Thymus (tissue), 11 donors: ENCODE results near the gene RPUSD4. TPM values are rescaled to one million over a fixed set of nuclear protein-coding genes. Genes with fewer than 3 reads are reported as not detected.

Experiments used
- DNase-seq, 9 donors: peaks; one replicate each; pipeline ENCODE4 v3.0.0-alpha.2; 2013; ENCODE audit warnings: low spot score in 9 of 9, low read depth in 6 of 9, missing footprints in 1 of 9
- H3K27ac ChIP-seq, 2 donors: one replicate each; pipeline ENCODE4 v1.5.1; 2013; ENCODE audit warnings: control low read depth in 1 of 2, low read depth in 1 of 2, low read length in 1 of 2, mild to moderate bottlenecking in 1 of 2, moderate library complexity in 1 of 2
- H3K27me3 ChIP-seq, 2 donors: one replicate each; pipeline ENCODE4 v1.5.1; 2013; ENCODE audit warnings: low read length in 1 of 2; ENCODE audit not compliant: control insufficient read depth in 2 of 2, insufficient read depth in 1 of 2
- H3K36me3 ChIP-seq, 2 donors: one replicate each; pipeline ENCODE4 v1.5.1; 2013; ENCODE audit warnings: low read length in 1 of 2, mild to moderate bottlenecking in 1 of 2, moderate library complexity in 1 of 2; ENCODE audit not compliant: control insufficient read depth in 2 of 2, insufficient read depth in 2 of 2
- H3K4me1 ChIP-seq, 2 donors: one replicate each; pipeline ENCODE4 v1.5.1; 2013; ENCODE audit warnings: low read length in 2 of 2; ENCODE audit not compliant: control insufficient read depth in 2 of 2, insufficient read depth in 2 of 2
- H3K4me3 ChIP-seq, 2 donors: one replicate each; pipeline ENCODE4 v1.5.1; 2013; ENCODE audit warnings: low read length in 2 of 2, control low read depth in 1 of 2, mild to moderate bottlenecking in 1 of 2
- H3K9me3 ChIP-seq, 2 donors: one replicate each; pipeline ENCODE4 v1.5.1; 2013; ENCODE audit warnings: low read length in 1 of 2, mild to moderate bottlenecking in 1 of 2; ENCODE audit not compliant: control insufficient read depth in 2 of 2, insufficient read depth in 1 of 2
- WGBS: extraction: QIAGEN DNeasy Blood & Tissue Kit; methylation state at CpG from one replicate; pipeline ENCODE4 v1.1.7; 2013; 5-methylcytosine and 5-hydroxymethylcytosine counted together
- polyA plus RNA-seq: library from polyadenylated mRNA; stranded (reverse); fragments of 200-250 nt; gene quantifications from one replicate; pipeline ENCODE4 v1.2.3, GENCODE V29; 2013
- total RNA-seq: library from RNA; stranded (reverse); fragments of 120-200 nt; gene quantifications from one replicate; pipeline ENCODE4 v1.2.4, GENCODE V29; 2013
- donor health status: healthy.

The RPUSD4 gene
- total and polyA plus RNA-seq, 2 donors, result 16.0 to 20.5 TPM

GRCh38 chr11:126233391-126233790 is 21.9 kb upstream of the RPUSD4 start:
- Histone ChIP-seq H3K27me3 (no peaks in the 10 kb centered on the region), H3K36me3 (no peaks in the 10 kb centered on the region), H3K27ac (no peak overlapping the region), H3K9me3 (no peaks in the 10 kb centered on the region), H3K4me1 (no peaks in the 10 kb centered on the region), H3K4me3 (no peak overlapping the region)
- 98% methylated on average over 4 of the region's 4 CpGs for WGBS
- DNase-seq, result no peak

- Histone ChIP-seq H3K4me1 (no peaks in the 10 kb centered on the region), H3K36me3 (no peaks in the 10 kb centered on the region), H3K27ac (no peak overlapping the region)
These were observed 21.2 kb upstream of the RPUSD4 start for GRCh38 chr11:126232683-126233082.

GRCh38 chr11:126231725-126232459 is 20.4 kb upstream of the RPUSD4 start:
- WGBS, result 96% methylated on average over 6 of the region's 6 CpGs
- H3K4me1 ChIP-seq, result no peaks in the 10 kb centered on the region
- no peaks in the 10 kb centered on the region for H3K27me3 ChIP-seq
- H3K9me3 ChIP-seq, result no peaks in the 10 kb centered on the region
- no peak for DNase-seq
- no peak overlapping the region for H3K4me3 ChIP-seq
- no peaks in the 10 kb centered on the region for H3K36me3 ChIP-seq
- no peak overlapping the region for H3K27ac ChIP-seq

More at GRCh38 chr11:126232683-126233082, 21.2 kb upstream of the RPUSD4 start:
- Histone ChIP-seq H3K4me3 (no peak overlapping the region), H3K9me3 (no peaks in the 10 kb centered on the region), H3K27me3 (no peaks in the 10 kb centered on the region)
- DNase-seq, result no peak
- WGBS, result 97% methylated on average over 3 of the region's 3 CpGs

GRCh38 chr11:126229858-126230540 is 18.5 kb upstream of the RPUSD4 start:
- H3K27ac ChIP-seq, result no peak overlapping the region
- DNase-seq, result no peak
- WGBS, result 32% methylated on average over 3 of the region's 3 CpGs
- no peaks in the 10 kb centered on the region for H3K4me1 ChIP-seq
- H3K4me3 ChIP-seq, result no peak overlapping the region
- H3K27me3 ChIP-seq, result no peaks in the 10 kb centered on the region
- H3K36me3 ChIP-seq, result no peaks in the 10 kb centered on the region
- H3K9me3 ChIP-seq, result peaks cover 0 to 3% of the 10 kb centered on the region in 2 donors

GRCh38 chr11:126226334-126227084 is 15.1 kb upstream of the RPUSD4 start:
- WGBS, result 98% methylated on average over 11 of the region's 15 CpGs
- Histone ChIP-seq H3K4me3 (no peak overlapping the region), H3K4me1 (no peaks in the 10 kb centered on the region), H3K27ac (no peak overlapping the region), H3K36me3 (no peaks in the 10 kb centered on the region), H3K9me3 (peaks cover 0 to 3% of the 10 kb centered on the region in 2 donors), H3K27me3 (no peaks in the 10 kb centered on the region)
- no peak for DNase-seq

- Histone ChIP-seq H3K4me3 (no peak overlapping the region), H3K36me3 (no peaks in the 10 kb centered on the region), H3K9me3 (peaks cover 0 to 3% of the 10 kb centered on the region in 2 donors), H3K4me1 (no peaks in the 10 kb centered on the region), H3K27me3 (no peaks in the 10 kb centered on the region), H3K27ac (no peak overlapping the region)
- DNase-seq, result no peak
- WGBS, result 98% methylated on average over 2 of the region's 2 CpGs
These were observed 13.8 kb upstream of the RPUSD4 start for GRCh38 chr11:126225295-126225665.

- DNase-seq, result no peak
- H3K4me3 ChIP-seq, result no peak overlapping the region
- WGBS, result 96% methylated on average over 6 of the region's 6 CpGs
- H3K36me3 ChIP-seq, result no peaks in the 10 kb centered on the region
- H3K9me3 ChIP-seq, result peaks cover 0 to 3% of the 10 kb centered on the region in 2 donors
- no peak overlapping the region for H3K27ac ChIP-seq
- H3K4me1 ChIP-seq, result no peaks in the 10 kb centered on the region
- H3K27me3 ChIP-seq, result no peaks in the 10 kb centered on the region
These were observed 13.3 kb upstream of the RPUSD4 start for GRCh38 chr11:126224647-126225294.

- no peak overlapping the region for H3K4me3 ChIP-seq
- no peaks in the 10 kb centered on the region for H3K4me1 ChIP-seq
- 80% methylated on average over 4 of the region's 4 CpGs for WGBS
- H3K9me3 ChIP-seq, result no peaks in the 10 kb centered on the region
- H3K36me3 ChIP-seq, result no peaks in the 10 kb centered on the region
- no peaks in the 10 kb centered on the region for H3K27me3 ChIP-seq
- H3K27ac ChIP-seq, result no peak overlapping the region
- no peak for DNase-seq
These were observed 8.1 kb upstream of the RPUSD4 start for GRCh38 chr11:126219547-126219946.
